ENCODE results near the gene TMEM253. TPM values are rescaled to one million over a fixed set of nuclear protein-coding genes. Genes with fewer than 3 reads are reported as not detected.

Gene TMEM253
- total RNA-seq, 4 donors from 2014 or later, result 0.94 TPM; not detected in 3

- peaks cover 0 to 82% of the 10 kb centered on the region in 2 donors for H3K36me3 ChIP-seq
- 69 to 77% methylated on average over 8 to 9 of the region's 9 CpGs for WGBS, 2 donors (ENCODE audit: low coverage in 1 of 2)
- H3K27me3 ChIP-seq, result no peaks in the 10 kb centered on the region
- no peak overlapping the region for H3K4me3 ChIP-seq
- H3K27ac ChIP-seq, result no peak overlapping the region
- TF ChIP-seq POLR2A (IDR thresholded peaks at IDR 0.05), result no peak
- TF ChIP-seq POLR2AphosphoS5 (IDR thresholded peaks at IDR 0.05), result no peak
- no peak for TF ChIP-seq CTCF (IDR thresholded peaks at IDR 0.05)
- TF ChIP-seq EP300 (IDR thresholded peaks at IDR 0.05), result no peak
- peaks cover 0 to 24% (median 6%) of the 10 kb centered on the region in 3 donors for H3K4me1 ChIP-seq
- H3K9me3 ChIP-seq, result no peaks in the 10 kb centered on the region
- ATAC-seq, result no peak
Observed at GRCh38 chr14:21075719-21076437, 25.0 kb upstream of the TMEM253 start.

- no peak for TF ChIP-seq POLR2AphosphoS5 (IDR thresholded peaks at IDR 0.05)
- TF ChIP-seq EP300 (IDR thresholded peaks at IDR 0.05), result no peak
- no peak for TF ChIP-seq POLR2A (IDR thresholded peaks at IDR 0.05)
- TF ChIP-seq CTCF (IDR thresholded peaks at IDR 0.05), result no peak
- Histone ChIP-seq H3K36me3 (peaks cover 0 to 99% of the 10 kb centered on the region in 2 donors), H3K4me3 (no peak overlapping the region), H3K27ac (no peak overlapping the region), H3K9me3 (no peaks in the 10 kb centered on the region), H3K27me3 (no peaks in the 10 kb centered on the region), H3K4me1 (peaks cover 0 to 6% (median 2%) of the 10 kb centered on the region in 3 donors)
- WGBS, 2 donors (ENCODE audit: low coverage in 1 of 2), result 80 to 83% methylated on average over 2 of the region's 2 CpGs
- ATAC-seq, result no peak
Observed at GRCh38 chr14:21077672-21078071, 23.2 kb upstream of the TMEM253 start.

DNA sequence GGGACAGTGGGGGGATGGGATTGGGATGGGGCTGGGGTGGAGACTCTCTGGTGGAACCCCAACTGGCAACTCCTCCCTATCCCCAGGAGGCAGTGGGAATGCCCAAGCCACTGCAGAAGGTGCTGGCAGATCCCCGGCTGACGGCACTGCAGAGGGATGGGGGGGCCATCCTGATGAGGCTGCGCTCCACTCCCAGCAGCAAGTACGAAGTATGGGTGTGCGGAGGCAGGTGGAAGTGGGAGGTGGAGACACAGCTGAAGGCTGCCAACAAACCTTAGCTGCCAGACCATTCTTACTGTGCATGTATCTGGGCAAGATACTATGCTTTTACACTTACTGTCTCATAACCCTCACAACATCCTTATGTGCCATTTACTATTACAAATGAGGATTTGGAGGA is 22.6 kb upstream of the TMEM253 start:
- no peak for ATAC-seq
- no peak overlapping the region for H3K27ac ChIP-seq
- 72% methylated on average over 3 of the region's 5 CpGs; no CpG with 5 or more reads in 1 of the 2 donors for WGBS, 2 donors (ENCODE audit: low coverage in 1 of 2)

DNA sequence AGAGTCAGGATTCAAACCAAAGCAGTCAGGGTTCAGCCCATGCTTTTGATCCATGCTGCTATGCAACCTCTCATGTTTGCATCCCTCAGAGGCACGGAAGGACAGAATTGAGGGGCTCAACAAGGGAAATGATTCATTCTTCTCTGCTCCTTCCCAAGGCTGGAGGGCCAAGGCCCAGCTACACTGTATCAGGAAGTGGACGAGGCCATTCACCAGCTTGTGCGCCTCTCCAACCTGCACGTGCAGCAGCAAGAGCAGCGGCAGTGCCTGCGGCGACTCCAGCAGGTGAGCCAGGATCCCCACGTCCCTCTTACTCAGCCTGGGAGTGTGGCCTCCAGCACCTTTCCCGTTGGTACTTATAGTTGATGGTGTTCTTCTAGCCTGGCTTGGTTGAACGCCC is 22.1 kb upstream of the TMEM253 start:
- 62% methylated on average over 3 of the region's 10 CpGs; no CpG with 5 or more reads in 1 of the 2 donors for WGBS, 2 donors (ENCODE audit: low coverage in 1 of 2)
- TF ChIP-seq POLR2AphosphoS5 (IDR thresholded peaks at IDR 0.05), result no peak
- no peak for TF ChIP-seq POLR2A (IDR thresholded peaks at IDR 0.05)
- no peak for TF ChIP-seq EP300 (IDR thresholded peaks at IDR 0.05)
- TF ChIP-seq CTCF (IDR thresholded peaks at IDR 0.05), result no peak
- H3K36me3 ChIP-seq, result peaks cover 0 to 100% of the 10 kb centered on the region in 2 donors

More for the DNA sequence above, 22.6 kb upstream of the TMEM253 start:
- Histone ChIP-seq H3K36me3 (peaks cover 0 to 100% of the 10 kb centered on the region in 2 donors), H3K27me3 (no peaks in the 10 kb centered on the region), H3K4me1 (peaks cover 0 to under 1% (median 0%) of the 10 kb centered on the region in 3 donors), H3K4me3 (no peak overlapping the region), H3K9me3 (no peaks in the 10 kb centered on the region)
- no peak for TF ChIP-seq POLR2AphosphoS5 (IDR thresholded peaks at IDR 0.05)
- no peak for TF ChIP-seq EP300 (IDR thresholded peaks at IDR 0.05)
- TF ChIP-seq POLR2A (IDR thresholded peaks at IDR 0.05), result no peak
- no peak for TF ChIP-seq CTCF (IDR thresholded peaks at IDR 0.05)

More for the DNA sequence above, 22.1 kb upstream of the TMEM253 start:
- Histone ChIP-seq H3K27me3 (no peaks in the 10 kb centered on the region), H3K9me3 (no peaks in the 10 kb centered on the region), H3K4me3 (no peak overlapping the region), H3K27ac (no peak overlapping the region), H3K4me1 (no peaks in the 10 kb centered on the region)
- ATAC-seq, result no peak
